ENCODE measurements around the gene ERCC8. TPM values are rescaled to one million over a fixed set of nuclear protein-coding genes. Genes with fewer than 3 reads are reported as not detected.
"Not testable (repeated sequence)": the region's sequence is repeated elsewhere in the genome, so short reads cannot be mapped to it uniquely, and the experiment has no call there.

ERCC8 gene
- total RNA-seq, 1 donor from 2014 or later: 35.2 TPM

- DNase-seq: no peak
Observed at GRCh38 chr5:60903356-60903755, 41.5 kb downstream of the ERCC8 start.

- DNase-seq: no peak
Observed at GRCh38 chr5:60896991-60897390, 47.9 kb downstream of the ERCC8 start.

- no peak for DNase-seq
Observed at GRCh38 chr5:60893521-60893920, 51.3 kb downstream of the ERCC8 start.

GRCh38 chr5:60891667-60892066 lies 53.2 kb downstream of the ERCC8 start:
- no peak for DNase-seq

- no peak for DNase-seq
Observed at GRCh38 chr5:60888359-60889061, 56.4 kb downstream of the ERCC8 start.

- DNase-seq: peak; percentile 6
Observed at GRCh38 chr5:60887746-60888145, 57.1 kb downstream of the ERCC8 start.

GRCh38 chr5:60887096-60887495 lies 57.8 kb downstream of the ERCC8 start:
- no peak for DNase-seq

- DNase-seq: no peak
Observed at GRCh38 chr5:60886158-60886557, 58.7 kb downstream of the ERCC8 start.

GRCh38 chr5:60883229-60883628 lies 61.6 kb downstream of the ERCC8 start:
- DNase-seq: no peak

- DNase-seq: no peak
Observed at GRCh38 chr5:60872892-60873291, 72.0 kb downstream of the ERCC8 start.

GRCh38 chr5:60870857-60871256 lies 74.0 kb downstream of the ERCC8 start:
- no peak for DNase-seq

GRCh38 chr5:60860572-60860971 lies 84.3 kb downstream of the ERCC8 start:
- DNase-seq: not testable (repeated sequence)

- DNase-seq: no peak
Observed at GRCh38 chr5:60856066-60856465, 88.8 kb downstream of the ERCC8 start.

GRCh38 chr5:60852940-60853339 lies 91.9 kb downstream of the ERCC8 start:
- DNase-seq: no peak

- no peak for DNase-seq
Observed at GRCh38 chr5:60852317-60852716, 92.6 kb downstream of the ERCC8 start.

GRCh38 chr5:60851626-60852025 lies 93.2 kb downstream of the ERCC8 start:
- DNase-seq: no peak

GRCh38 chr5:60846298-60846697 lies 98.6 kb downstream of the ERCC8 start:
- DNase-seq: no peak

- peak; percentile 71 for DNase-seq
Observed at GRCh38 chr5:60843936-60844905, 100.6 kb downstream of the ERCC8 start, which contains the start of gene ELOVL7. ELOVL7 (minus strand) TSS chr5:60844269; CDS start chr5:60787397, 56,872 bp downstream.

- DNase-seq: peak; percentile 11
Observed at GRCh38 chr5:60843386-60843935, 101.4 kb downstream of the ERCC8 start.

- DNase-seq: no peak
Observed at GRCh38 chr5:60842871-60843385, 101.9 kb downstream of the ERCC8 start.

GRCh38 chr5:60841361-60841760 lies 103.5 kb downstream of the ERCC8 start:
- no peak for DNase-seq

GRCh38 chr5:60836131-60836530 lies 108.7 kb downstream of the ERCC8 start:
- DNase-seq: no peak

- no peak for DNase-seq
Observed at GRCh38 chr5:60835554-60835953, 109.3 kb downstream of the ERCC8 start.

All from tongue (tissue), 2 donors.